Medulla oblongata (tissue), 1 donor: ENCODE results near the gene MYOF.
"Not testable (repeated sequence)": the region's sequence is repeated elsewhere in the genome, so short reads cannot be mapped to it uniquely, and the experiment has no call there.

Source experiments
- DNase-seq: peaks from one replicate; pipeline ENCODE4 v3.0.0-alpha.2; 2015; ENCODE audit errors: extremely low spot score

Gene MYOF

DNA sequence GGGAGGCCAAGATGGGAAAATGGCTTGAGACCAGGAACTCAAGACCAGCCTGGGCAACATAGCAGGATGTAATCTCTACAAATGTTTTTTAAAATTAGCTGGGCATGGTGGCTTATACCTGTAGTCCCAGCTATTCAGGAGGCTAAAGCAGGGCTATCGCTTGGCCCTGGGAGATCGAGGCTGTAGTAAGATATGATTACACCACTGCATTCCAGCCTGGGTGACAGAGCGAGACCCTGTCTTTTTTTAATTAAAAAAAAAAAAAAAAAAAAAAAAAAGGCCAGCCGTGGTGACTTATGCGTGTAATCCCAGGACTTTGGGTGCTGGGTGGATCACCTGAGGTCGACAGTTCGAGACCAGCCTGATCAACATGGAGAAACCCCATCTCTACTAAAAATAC lies 27.4 kb downstream of the MYOF start:
- no peak for DNase-seq

DNA sequence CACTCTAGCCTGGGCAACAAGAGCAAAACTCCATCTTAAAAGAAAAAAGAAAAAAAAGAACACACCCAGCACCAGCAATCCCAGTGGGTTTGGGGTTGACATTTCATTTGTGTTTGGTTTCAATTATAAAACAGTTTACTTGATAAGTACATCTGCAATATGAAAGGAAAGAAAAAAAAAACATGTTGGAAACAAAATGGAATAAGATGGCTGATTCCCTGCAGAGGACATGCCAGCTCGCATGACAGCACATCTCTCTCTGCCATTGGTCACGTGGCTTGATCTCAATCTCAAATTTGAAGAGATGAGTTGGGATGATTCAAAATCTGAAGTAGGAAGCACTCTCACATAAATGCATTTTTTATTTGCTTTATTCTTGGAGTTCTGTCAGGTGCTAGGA lies 28.0 kb downstream of the MYOF start:
- DNase-seq, result no peak

DNA sequence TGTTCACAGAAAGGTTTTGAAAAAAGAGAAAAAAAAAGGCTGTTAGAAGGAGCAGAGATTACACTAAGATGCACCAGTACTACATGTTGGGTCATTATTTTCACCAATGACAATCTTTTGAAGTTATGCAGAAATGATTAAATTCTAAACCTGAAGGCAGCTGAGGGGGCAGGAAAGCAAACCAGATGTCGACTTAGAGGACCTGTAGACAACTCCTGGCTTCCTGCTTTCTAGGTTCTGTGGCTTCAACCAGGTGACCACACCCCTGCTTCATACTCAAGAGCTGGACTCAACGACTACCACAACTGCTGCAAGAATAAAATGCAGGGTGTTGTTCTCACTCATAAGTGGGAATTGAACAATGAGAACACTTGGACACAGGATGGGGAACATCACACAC lies 30.0 kb downstream of the MYOF start:
- DNase-seq, result no peak

DNA sequence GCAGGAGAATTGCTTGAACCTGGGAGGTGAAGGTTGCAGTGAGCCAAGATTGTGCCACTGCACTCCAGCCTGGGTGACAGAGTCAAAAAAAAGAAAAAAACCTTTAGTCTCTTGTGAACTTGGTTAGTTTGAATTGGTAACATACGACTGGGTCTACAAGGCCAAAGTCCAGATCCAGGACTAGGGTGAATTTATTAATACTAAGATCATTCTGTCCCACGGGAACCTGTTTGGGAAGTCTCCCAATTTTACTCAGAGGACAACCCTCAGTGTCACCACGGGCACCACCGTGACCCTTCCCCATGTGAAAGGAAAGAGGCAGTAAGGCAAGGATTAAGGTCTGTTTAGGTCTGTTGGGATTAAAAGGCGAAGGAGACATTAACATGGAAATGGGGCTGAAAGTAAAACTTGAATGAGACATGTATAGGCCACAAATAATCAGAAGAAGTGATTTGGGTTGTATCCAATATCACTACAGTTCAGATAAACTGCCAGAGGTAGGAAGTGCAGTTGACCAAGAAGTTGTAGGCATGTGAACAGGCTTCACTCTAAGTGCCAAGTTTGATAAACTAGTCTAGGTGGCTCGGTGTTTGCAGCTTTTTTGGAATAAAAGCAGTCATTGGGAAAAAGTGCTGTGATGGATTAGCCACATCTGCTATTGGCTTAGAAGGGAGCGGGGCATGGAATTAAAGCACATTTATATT lies 30.7 kb downstream of the MYOF start:
- no peak for DNase-seq

DNA sequence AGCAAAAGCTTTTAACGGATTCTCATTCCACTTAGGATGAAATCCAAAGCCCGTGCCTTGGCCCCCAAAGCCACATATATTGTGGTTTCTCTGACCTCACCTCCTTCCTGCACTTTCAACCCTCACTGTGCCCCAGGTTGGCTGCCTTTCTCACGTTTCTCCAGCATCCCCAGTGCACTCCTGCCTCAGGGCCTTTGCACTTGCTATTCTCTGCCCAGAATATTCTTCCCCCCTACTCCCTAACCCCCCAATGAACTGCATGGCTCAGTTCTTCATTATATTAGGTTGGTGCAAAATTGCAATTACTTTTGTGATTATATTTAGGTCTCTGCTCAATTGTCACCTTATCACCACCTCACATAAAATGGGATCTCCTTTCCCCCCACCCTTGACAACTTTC lies 34.2 kb downstream of the MYOF start:
- DNase-seq, result no peak

DNA sequence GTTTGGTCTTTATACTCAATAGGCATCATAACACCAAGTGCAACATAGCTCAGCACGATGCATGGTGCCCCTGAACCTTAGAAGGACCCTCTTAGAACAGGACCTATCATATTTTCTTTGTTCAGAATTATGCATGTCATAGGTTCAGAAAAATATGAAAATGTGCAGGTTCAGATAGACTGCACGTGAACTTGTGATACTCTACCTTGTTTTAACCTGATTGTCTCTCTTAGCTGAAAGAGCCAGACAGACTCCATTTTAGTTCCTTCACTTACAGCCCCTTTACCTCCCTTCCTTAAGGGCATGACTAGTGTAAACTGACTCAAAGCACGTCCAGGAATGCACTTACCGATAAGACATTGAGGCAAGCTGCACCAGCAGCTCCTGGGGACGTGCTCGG lies 35.1 kb downstream of the MYOF start:
- no peak for DNase-seq

DNA sequence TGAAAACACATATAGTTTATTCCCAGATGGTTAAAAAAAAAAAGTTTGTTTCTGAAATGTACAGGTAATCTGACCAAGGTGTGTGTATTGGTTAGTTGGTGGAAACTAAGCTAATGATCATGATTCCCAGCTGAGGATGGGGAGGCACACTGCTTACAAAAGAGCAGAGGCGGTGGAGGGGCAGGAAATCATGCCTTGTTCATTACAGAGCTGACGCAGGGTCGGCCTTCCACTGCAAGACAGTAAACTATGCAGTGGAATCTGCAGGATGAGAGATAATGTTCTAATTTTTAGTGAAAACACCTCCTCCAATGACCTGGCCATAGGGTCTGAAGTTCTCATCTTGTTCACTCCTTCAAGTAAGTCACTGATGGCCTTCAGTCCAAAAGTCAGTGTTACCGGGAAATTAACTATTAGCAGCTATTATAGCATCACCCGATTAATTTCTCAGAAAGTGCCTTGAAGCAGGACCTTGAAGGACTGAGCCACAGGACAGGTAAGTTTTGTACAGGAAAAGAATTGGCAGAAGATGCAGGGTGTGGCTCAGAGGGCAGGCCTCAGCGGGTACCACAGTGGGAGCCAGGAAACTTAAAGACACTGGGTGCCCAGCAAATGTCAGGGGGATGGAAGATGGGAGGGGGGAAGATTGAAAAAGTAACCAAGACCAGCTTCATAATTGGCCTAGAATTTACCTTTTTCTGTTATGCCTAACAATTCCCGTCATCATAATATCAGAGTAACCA lies 36.0 kb downstream of the MYOF start:
- no peak for DNase-seq

DNA sequence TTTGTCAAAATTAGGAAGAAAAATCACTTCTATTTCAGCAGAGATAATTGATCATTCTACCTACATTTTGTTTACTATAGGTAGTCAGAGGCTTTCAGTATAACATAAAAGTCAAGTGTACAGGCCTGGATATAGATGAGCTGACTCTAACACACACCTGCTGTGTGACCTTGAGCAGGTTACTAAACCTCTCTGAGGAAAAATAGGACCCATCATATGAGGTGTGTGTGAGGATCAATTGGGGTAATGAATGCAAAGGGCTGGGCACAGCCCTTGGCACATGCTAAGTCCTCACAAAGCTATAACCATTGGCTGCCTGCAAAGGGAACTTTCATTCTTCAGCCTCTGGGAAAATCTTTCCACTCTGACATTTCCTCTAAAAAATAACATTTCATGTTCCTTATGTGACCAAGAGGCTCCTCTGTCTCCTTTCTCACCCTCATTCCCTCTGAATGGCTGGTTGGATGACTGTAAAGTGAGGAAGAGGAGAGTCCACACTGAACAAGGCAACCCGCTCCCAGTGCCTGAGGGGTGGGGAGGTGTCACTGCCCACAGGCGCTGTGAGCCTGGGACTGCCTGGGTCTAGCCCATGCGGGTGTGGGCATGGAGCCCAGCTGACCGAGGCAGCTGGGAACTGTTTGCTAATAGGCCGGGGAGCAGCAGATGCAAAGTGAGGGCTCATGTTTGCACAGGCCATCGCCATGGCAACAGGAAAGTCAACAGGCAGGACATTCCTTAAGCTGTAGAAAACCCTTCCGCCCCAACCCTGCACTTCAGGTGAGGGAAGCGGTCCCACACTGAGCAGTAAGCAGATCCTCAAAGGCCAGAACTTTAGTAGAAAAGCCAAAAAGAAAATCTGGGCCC lies 36.8 kb downstream of the MYOF start:
- peak; percentile 84 for DNase-seq

DNA sequence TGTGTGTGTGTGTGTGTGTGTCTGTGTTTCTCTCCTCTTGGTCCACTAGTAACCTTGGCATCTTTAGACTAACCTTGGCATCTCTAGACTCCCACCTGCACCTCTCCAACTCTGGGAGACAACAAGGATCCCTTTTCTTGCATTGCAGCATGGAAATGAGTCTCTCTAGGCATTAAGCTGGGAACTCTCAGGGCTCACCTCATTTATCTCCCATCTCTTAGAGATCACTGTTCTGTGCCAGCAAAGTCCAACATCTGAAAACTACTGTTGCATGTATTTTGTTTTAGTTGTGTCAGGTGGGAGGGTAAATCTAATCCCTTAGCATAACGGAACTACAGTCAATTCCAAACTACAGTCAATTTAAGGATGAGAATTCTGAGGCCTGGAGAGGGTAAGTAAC lies 38.7 kb downstream of the MYOF start:
- no peak for DNase-seq

DNA sequence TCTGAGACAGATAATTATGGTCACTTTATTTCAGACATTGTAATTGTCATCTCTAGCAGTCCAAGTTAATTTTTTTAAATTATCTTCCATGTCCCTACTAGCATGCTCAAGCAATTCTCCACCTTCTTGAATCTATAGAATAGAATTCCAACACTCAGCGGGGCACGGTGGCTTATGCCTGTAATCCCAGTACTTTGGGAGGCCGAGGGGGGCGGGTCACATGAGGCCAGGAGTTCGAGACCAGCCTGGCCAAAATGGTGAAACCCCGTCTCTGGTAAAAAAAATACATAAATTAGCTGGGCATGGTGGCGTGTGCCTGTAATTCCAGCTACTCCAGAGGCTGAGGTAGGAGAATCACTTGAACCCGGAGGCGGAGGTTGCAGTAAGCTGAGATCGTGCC lies 39.4 kb downstream of the MYOF start:
- DNase-seq, result not testable (repeated sequence)

DNA sequence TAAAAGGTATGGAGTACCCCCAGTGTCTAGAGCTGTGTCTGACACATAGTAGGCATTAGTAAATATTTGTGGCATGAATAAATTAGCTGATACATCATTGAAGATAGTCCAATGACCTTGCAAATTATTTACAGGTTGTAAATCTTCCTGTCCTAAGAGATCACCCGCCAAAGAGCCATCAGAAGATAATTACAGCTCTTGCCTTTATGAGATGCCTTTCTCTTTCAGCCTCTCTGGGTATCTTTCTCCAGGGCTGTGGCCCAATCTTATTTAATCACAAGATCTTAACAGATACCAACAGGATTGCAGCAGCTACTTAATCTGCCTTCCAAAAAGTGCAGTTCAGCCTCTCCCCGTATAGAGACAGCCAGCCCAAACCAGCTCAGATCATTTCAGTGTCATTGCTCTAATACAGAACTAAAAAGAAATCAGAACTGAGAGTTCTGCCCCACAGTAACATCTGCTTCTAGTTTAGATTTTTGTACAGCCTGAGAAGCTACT lies 41.5 kb downstream of the MYOF start:
- DNase-seq, result peak; percentile 36

DNA sequence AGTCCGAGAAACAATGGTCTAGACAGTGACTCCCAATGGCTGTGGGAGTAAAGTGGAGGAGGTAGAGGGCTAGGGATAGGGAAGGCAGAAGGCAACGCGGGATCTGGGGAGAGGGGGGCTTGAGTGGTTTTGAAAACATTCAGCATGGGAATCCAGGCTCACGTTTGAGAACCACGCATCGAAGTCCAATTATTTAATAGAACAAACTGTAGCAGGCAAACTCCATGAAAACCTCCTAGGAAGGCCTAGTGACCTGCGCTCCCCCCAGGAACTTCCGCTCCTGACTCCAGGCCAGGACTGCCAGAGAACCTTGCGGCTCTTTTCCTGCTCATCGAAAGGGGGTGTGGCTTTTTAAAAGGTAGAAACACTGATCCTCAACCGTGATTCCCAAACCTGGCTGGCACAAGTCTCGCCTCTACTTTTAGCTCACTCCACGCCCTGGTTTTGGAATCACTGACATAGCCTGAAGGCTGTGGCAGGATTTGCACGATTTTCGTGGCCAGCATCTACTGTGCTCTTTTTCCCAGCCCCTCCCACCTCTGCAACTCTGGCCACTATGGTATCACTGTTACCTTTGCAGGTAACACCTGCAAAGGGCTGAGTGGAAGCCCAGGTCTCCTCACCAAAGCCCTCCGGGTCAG lies 43.4 kb downstream of the MYOF start:
- DNase-seq, result no peak

DNA sequence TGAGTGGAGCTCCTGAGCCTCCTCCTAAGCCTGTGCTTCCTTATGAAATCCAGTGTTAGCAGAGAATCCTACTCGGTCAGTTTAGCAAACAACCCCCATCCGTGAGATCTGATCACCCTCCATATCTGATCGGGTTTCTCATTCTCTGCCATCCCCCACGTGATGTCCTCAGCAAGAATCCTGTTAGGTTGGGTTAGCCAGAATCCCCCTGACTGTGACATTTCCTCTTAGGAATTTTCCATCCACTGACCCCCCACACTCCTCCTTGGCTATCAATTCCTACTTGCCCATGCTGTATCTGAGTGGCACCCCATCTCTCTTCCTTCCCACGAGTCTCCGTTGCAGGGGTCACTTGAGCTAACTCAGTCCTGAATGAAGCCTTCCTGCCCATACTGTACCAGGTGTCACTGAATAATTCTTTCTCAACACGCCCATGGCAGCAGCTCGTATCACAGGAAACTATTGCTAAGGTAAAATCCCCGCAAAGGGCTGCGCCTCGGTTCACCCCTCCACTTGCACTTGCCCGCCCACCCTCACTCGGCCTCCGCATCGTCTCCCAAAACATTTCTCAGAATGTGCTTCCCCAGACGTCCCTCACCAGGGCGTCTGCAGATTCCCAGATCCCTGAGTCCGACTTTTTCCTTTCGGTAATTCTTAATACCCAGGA lies 44.1 kb downstream of the MYOF start:
- no peak for DNase-seq

DNA sequence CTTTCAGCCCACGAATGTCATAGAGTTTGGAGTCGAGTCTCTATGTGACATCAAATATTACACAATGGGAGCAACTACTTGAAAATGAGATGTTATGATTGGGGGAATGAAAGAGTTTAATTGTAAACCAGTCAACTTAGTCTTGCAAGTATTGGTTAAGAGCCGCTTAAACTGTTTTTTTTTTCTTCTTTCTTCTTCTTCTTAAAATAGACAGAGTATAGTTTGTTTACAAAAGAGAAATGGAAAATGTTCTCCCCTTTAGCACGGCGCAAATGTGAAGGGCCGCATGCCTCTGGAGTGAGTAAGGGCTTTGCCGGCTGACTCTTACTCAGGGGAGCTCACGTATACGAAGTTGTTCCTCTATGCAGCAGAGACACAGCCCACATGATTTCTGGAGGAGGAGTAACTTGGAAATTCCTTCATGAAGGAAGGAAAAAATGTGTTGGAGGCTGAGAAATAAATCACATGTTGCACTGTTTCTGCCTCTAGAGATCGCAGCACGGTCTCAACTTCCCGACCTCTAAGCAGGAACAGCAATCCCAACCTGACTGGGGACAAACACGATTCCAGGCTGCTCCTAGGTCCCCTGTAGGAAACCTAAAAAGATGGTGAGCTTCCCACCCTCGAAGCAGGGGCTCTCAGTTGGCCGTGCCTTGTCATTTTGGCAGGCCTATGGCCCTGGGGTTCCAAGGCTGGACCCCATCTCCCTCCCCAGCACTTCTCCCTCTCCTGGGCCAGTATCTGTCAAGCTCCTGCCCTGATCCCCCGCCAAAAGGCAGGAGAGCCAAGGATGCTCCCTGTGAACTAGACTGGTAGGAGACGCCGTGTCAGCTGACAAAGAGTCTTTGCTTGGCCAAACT lies 44.8 kb downstream of the MYOF start:
- peak; percentile 75 for DNase-seq

DNA sequence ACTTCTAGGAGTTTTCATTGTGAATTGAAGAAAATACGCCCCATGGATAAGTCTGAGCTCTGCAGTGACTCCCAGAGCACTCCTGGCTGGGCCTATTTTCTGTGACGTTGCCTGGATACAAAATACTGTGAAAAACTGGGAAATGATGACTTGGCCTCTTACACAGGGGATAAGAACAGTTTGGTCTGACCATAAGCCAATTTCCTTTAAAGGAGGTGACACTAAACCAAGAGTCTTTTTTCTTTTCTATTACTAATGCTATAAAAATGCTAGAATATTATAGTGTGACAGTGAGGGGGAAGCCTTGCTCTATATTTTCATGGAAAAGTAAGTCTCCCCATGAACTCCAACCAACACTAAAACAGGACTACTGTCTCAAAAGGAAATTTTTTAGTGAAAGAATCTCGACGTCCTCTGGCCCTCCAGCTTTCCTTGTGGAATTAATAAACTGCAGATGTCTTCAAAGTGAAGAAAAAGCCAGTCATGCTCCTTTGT lies 45.5 kb downstream of the MYOF start:
- DNase-seq, result peak; percentile 81

DNA sequence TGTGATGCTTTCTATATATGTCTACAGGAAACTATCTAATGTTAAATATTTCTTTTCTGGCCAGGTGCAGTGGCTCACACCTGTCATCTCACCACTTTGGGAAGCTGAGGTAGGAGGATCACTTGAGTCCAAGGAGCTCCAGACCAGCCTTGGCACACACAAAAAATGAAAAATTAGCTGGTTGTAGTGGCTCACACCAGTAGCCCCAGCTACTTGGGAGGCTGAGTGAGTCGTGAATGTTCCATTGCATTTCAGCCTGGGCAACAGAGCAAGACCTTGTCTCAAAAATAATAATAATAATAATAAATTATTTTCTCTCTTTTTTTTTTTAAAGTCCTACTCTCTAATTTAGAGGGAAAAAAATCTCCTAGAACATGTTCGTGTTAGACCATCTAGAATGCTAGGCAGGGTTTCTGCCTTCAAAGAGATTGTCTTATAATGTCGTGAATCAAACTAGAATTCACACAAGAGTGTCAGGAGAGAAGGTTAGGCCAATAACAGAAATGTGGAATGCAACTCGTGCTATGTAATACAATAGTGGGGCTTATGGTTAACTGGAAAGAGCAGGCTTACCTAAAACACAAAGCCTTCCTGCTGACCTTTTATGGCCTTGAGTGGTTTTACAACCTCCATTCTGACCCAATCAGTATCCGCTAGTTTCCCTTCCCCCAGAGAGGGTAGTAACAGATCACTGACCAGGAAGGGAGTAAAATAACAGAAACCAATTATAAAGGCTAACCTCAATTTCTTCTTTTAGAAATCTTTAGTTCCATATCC lies 46.3 kb downstream of the MYOF start:
- DNase-seq, result peak; percentile 46

DNA sequence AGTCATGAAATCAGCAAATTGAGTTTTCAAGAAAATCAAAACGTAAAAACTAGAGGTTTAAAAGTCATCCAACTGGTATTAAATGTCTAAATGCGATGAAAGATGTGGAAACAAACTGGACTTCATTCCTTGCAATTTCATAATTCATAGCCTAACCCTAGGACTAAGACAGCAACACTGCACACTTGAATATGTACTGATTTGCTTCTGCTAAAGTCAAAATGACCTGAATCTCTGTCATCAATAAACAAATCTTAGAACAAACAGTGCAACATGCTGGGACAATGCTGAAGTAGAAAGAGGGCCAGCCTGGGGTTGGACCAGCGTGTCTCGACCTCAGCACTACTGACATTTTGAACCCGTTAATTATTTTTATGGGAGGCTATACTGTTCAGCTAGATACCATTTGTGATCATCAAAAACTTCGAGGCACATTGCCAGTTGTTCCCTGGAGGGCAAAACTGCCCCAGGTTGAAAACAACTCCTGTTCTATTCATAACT lies 47.1 kb downstream of the MYOF start:
- DNase-seq, result no peak

DNA sequence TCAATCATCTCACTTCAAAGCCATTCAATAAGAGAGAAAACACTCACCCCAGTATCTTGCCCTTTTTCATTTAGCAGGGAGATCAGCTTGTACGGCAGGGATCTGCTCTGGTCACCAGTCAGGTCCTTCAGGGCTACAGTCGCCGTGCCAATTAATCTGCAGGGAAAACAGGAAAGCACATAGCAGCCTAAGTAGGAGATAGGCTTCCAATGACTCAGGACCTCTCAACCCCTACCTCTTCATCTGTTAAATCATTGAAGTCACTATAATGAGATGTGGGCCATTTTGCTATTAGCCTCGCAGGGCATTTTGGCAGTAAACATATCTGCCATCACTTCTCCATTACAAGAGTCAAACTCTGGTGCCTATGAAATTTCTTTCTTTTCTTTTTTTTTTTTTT lies 50.8 kb downstream of the MYOF start:
- no peak for DNase-seq

DNA sequence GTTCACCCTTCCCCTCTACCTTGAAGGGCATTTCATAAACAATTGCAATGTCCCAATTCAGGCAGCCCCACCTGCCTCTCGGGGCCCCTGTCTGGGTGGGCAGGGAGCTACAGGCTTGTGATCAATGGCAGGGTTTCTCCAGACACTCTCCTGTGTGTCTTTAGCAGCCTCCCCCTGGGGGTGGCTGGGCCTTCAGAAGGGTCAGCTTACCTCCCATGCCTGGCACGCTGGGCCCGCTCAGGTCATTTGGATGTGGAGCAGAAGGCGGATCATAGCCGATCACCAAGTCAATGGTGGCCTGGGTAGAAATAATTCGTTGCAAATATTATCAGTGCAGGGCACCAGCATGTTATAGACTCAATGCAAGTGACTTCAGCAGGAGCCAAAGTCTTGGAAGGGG lies 56.3 kb downstream of the MYOF start:
- DNase-seq, result no peak
